BLaER1 treated with 17β-estradiol and CSF1 and Interleukin-3, amounts not matched to agents 10 nM and 100 nM (cell line): ENCODE measurements around the gene LRRC75A.
A peak's percentile ranks its signal among the peaks of the same experiment; 100 is the strongest.

Experiments
- H3K27ac ChIP-seq, 11 experiments: shearing (Covaris generic); formaldehyde crosslinking; 2 replicates each; pipeline ENCODE4 v1.8.1; 2022
- H3K27me3 ChIP-seq, 11 experiments: shearing (Covaris generic); formaldehyde crosslinking; 2 replicates each; pipeline ENCODE4 v1.8.1; 2022
- H3K36me3 ChIP-seq, 11 experiments: shearing (Covaris generic); formaldehyde crosslinking; 2 replicates each; pipeline ENCODE4 v1.8.1; 2022
- H3K4me1 ChIP-seq, 10 experiments: shearing (Covaris generic); formaldehyde crosslinking; 2 replicates each; pipeline ENCODE4 v1.8.1; 2022
- H3K4me2 ChIP-seq, 11 experiments: shearing (Covaris generic); formaldehyde crosslinking; 2 replicates each; pipeline ENCODE4 v1.8.1; 2022
- H3K4me3 ChIP-seq, 10 experiments: shearing (Covaris generic); formaldehyde crosslinking; 2 replicates each; pipeline ENCODE4 v1.8.1; 2022
- H3K9ac ChIP-seq, 11 experiments: shearing (Covaris generic); formaldehyde crosslinking; 2 replicates each; pipeline ENCODE4 v1.8.1; 2022
- H3K9me3 ChIP-seq, 11 experiments: shearing (Covaris generic); formaldehyde crosslinking; replicated peaks in 1 of 11; 2 replicates each; pipeline ENCODE4 v1.8.1; 2022
- H4K20me1 ChIP-seq, 11 experiments: shearing (Covaris generic); formaldehyde crosslinking; 2 replicates each; pipeline ENCODE4 v1.8.1; 2022
- Cebpa-rat ChIP-seq, 11 experiments: shearing (Covaris generic); IDR thresholded peaks; 2 replicates each; pipeline ENCODE4 v1.8.1; 2022

LRRC75A gene

GRCh38 chr17:16471295-16471694, 20.7 kb downstream of the LRRC75A start:
- H3K4me1 ChIP-seq: peaks cover 15 to 28% (median 19%) of the 10 kb centered on the region in 10 experiments
- no peak overlapping the region for H3K27ac ChIP-seq
- H3K4me2 ChIP-seq: peak overlapping the region in 1 of 11 experiments; percentile 20; a peak in 1 of 22 replicates
- peaks cover 0 to 30% (median 4%) of the 10 kb centered on the region in 11 experiments; a peak in 9 of 22 replicates for H4K20me1 ChIP-seq
- no peak for TF ChIP-seq Cebpa-rat (IDR thresholded peaks at IDR 0.05)
- no peaks in the 10 kb centered on the region for H3K9me3 ChIP-seq
- H3K27me3 ChIP-seq: no peaks in the 10 kb centered on the region
- peaks cover 0 to 12% (median 0%) of the 10 kb centered on the region in 11 experiments; a peak in 3 of 22 replicates for H3K36me3 ChIP-seq
- H3K9ac ChIP-seq: no peak overlapping the region
- H3K4me3 ChIP-seq: no peak overlapping the region

- H3K9ac ChIP-seq: peak overlapping the region in 4 of 11 experiments; percentile 7 to 27 (median 16); a peak in 4 of 22 replicates
- peaks cover 0 to 40% (median 10%) of the 10 kb centered on the region in 11 experiments; a peak in 9 of 22 replicates for H4K20me1 ChIP-seq
- H3K4me2 ChIP-seq: peak overlapping the region in 10 of 11 experiments; percentile 21 to 73 (median 64); a peak in 19 of 22 replicates
- no peak overlapping the region for H3K4me3 ChIP-seq
- no peaks in the 10 kb centered on the region for H3K9me3 ChIP-seq
- H3K4me1 ChIP-seq: peaks cover 10 to 28% (median 18%) of the 10 kb centered on the region in 10 experiments
- H3K36me3 ChIP-seq: peaks cover 0 to 21% (median 0%) of the 10 kb centered on the region in 11 experiments; a peak in 3 of 22 replicates
- TF ChIP-seq Cebpa-rat (IDR thresholded peaks at IDR 0.05): no peak
- no peaks in the 10 kb centered on the region for H3K27me3 ChIP-seq
- H3K27ac ChIP-seq: peak overlapping the region in 5 of 11 experiments; percentile 15 to 52 (median 21); a peak in 6 of 22 replicates
Observed at GRCh38 chr17:16470265-16470664, 21.7 kb downstream of the LRRC75A start.

- TF ChIP-seq Cebpa-rat (IDR thresholded peaks at IDR 0.05): no peak
- Histone ChIP-seq H4K20me1 (peaks cover 0 to 58% (median 21%) of the 10 kb centered on the region in 11 experiments; a peak in 14 of 22 replicates), H3K4me3 (no peak overlapping the region), H3K4me1 (peaks cover 7 to 42% (median 31%) of the 10 kb centered on the region in 10 experiments; a peak in 19 of 20 replicates), H3K9ac (no peak overlapping the region), H3K4me2 (no peak overlapping the region), H3K36me3 (peaks cover 0 to 39% (median 8%) of the 10 kb centered on the region in 11 experiments; a peak in 9 of 22 replicates), H3K9me3 (no peaks in the 10 kb centered on the region), H3K27ac (no peak overlapping the region), H3K27me3 (no peaks in the 10 kb centered on the region)
Observed at GRCh38 chr17:16468428-16468992, 23.5 kb downstream of the LRRC75A start.

GRCh38 chr17:16467886-16468285, 24.1 kb downstream of the LRRC75A start:
- Histone ChIP-seq H3K4me2 (no peak overlapping the region), H4K20me1 (peaks cover 0 to 64% (median 28%) of the 10 kb centered on the region in 11 experiments; a peak in 14 of 22 replicates), H3K27me3 (no peaks in the 10 kb centered on the region), H3K36me3 (peaks cover 0 to 45% (median 11%) of the 10 kb centered on the region in 11 experiments; a peak in 16 of 22 replicates), H3K9me3 (no peaks in the 10 kb centered on the region), H3K9ac (no peak overlapping the region), H3K27ac (no peak overlapping the region), H3K4me1 (peaks cover 7 to 43% (median 32%) of the 10 kb centered on the region in 10 experiments; a peak in 19 of 20 replicates), H3K4me3 (no peak overlapping the region)
- no peak for TF ChIP-seq Cebpa-rat (IDR thresholded peaks at IDR 0.05)

GRCh38 chr17:16467044-16467443, 24.9 kb downstream of the LRRC75A start:
- no peak overlapping the region for H3K4me2 ChIP-seq
- no peaks in the 10 kb centered on the region for H3K27me3 ChIP-seq
- no peak overlapping the region for H3K9ac ChIP-seq
- H3K27ac ChIP-seq: no peak overlapping the region
- H3K36me3 ChIP-seq: peaks cover 0 to 52% (median 20%) of the 10 kb centered on the region in 11 experiments; a peak in 18 of 22 replicates
- H3K4me1 ChIP-seq: peaks cover 7 to 43% (median 32%) of the 10 kb centered on the region in 10 experiments; a peak in 19 of 20 replicates
- no peak for TF ChIP-seq Cebpa-rat (IDR thresholded peaks at IDR 0.05)
- peaks cover 0 to 72% (median 36%) of the 10 kb centered on the region in 11 experiments; a peak in 15 of 22 replicates for H4K20me1 ChIP-seq
- H3K4me3 ChIP-seq: no peak overlapping the region
- H3K9me3 ChIP-seq: no peaks in the 10 kb centered on the region

- Histone ChIP-seq H3K4me1 (peaks cover 7 to 41% (median 32%) of the 10 kb centered on the region in 10 experiments; a peak in 19 of 20 replicates), H3K9me3 (no peaks in the 10 kb centered on the region), H3K9ac (no peak overlapping the region), H3K27me3 (no peaks in the 10 kb centered on the region), H3K4me2 (no peak overlapping the region), H4K20me1 (peaks cover 0 to 78% (median 42%) of the 10 kb centered on the region in 11 experiments; a peak in 15 of 22 replicates), H3K4me3 (no peak overlapping the region), H3K36me3 (peaks cover 0 to 54% (median 26%) of the 10 kb centered on the region in 11 experiments; a peak in 18 of 22 replicates), H3K27ac (no peak overlapping the region)
- no peak for TF ChIP-seq Cebpa-rat (IDR thresholded peaks at IDR 0.05)
Observed at GRCh38 chr17:16466407-16466806, 25.6 kb downstream of the LRRC75A start.

GRCh38 chr17:16465861-16466338, 26.1 kb downstream of the LRRC75A start:
- no peak overlapping the region for H3K27ac ChIP-seq
- H4K20me1 ChIP-seq: peaks cover 0 to 78% (median 47%) of the 10 kb centered on the region in 11 experiments; a peak in 16 of 22 replicates
- TF ChIP-seq Cebpa-rat (IDR thresholded peaks at IDR 0.05): no peak
- no peaks in the 10 kb centered on the region for H3K9me3 ChIP-seq
- H3K4me1 ChIP-seq: peaks cover 7 to 38% (median 29%) of the 10 kb centered on the region in 10 experiments; a peak in 19 of 20 replicates
- no peak overlapping the region for H3K4me2 ChIP-seq
- peaks cover 5 to 55% (median 31%) of the 10 kb centered on the region in 11 experiments; a peak in 19 of 22 replicates for H3K36me3 ChIP-seq
- no peaks in the 10 kb centered on the region for H3K27me3 ChIP-seq
- no peak overlapping the region; a peak in 1 of 22 replicates for H3K9ac ChIP-seq
- H3K4me3 ChIP-seq: no peak overlapping the region

- H3K4me3 ChIP-seq: no peak overlapping the region
Observed at GRCh38 chr17:16465052-16465312, 27.0 kb downstream of the LRRC75A start.

More at GRCh38 chr17:16465052-16465312, 27.0 kb downstream of the LRRC75A start:
- Histone ChIP-seq H3K9me3 (no peaks in the 10 kb centered on the region), H3K9ac (peak overlapping the region in 3 of 11 experiments; percentile 2 to 40 (median 12); a peak in 3 of 22 replicates), H4K20me1 (peaks cover 0 to 80% (median 57%) of the 10 kb centered on the region in 11 experiments; a peak in 17 of 22 replicates), H3K4me2 (peak overlapping the region in 1 of 11 experiments; percentile 4; a peak in 3 of 22 replicates), H3K27ac (peak overlapping the region in 1 of 11 experiments; percentile 16; a peak in 1 of 22 replicates), H3K36me3 (peaks cover 5 to 64% (median 40%) of the 10 kb centered on the region in 11 experiments; a peak in 19 of 22 replicates), H3K27me3 (no peaks in the 10 kb centered on the region), H3K4me1 (peaks cover 4 to 31% (median 24%) of the 10 kb centered on the region in 10 experiments; a peak in 19 of 20 replicates)
- no peak for TF ChIP-seq Cebpa-rat (IDR thresholded peaks at IDR 0.05)
